ENCODE results near the gene PHPT1. TPM values are rescaled to one million over a fixed set of nuclear protein-coding genes. Genes with fewer than 3 reads are reported as not detected.
A peak's percentile ranks its signal among the peaks of the same experiment; 100 is the strongest.

The PHPT1 gene
- total and polyA plus RNA-seq, 2 of the 13 experiments (the other 11 are each of a cell fraction or from before 2014, with no cell fraction given), result 189 to 192 TPM

DNA sequence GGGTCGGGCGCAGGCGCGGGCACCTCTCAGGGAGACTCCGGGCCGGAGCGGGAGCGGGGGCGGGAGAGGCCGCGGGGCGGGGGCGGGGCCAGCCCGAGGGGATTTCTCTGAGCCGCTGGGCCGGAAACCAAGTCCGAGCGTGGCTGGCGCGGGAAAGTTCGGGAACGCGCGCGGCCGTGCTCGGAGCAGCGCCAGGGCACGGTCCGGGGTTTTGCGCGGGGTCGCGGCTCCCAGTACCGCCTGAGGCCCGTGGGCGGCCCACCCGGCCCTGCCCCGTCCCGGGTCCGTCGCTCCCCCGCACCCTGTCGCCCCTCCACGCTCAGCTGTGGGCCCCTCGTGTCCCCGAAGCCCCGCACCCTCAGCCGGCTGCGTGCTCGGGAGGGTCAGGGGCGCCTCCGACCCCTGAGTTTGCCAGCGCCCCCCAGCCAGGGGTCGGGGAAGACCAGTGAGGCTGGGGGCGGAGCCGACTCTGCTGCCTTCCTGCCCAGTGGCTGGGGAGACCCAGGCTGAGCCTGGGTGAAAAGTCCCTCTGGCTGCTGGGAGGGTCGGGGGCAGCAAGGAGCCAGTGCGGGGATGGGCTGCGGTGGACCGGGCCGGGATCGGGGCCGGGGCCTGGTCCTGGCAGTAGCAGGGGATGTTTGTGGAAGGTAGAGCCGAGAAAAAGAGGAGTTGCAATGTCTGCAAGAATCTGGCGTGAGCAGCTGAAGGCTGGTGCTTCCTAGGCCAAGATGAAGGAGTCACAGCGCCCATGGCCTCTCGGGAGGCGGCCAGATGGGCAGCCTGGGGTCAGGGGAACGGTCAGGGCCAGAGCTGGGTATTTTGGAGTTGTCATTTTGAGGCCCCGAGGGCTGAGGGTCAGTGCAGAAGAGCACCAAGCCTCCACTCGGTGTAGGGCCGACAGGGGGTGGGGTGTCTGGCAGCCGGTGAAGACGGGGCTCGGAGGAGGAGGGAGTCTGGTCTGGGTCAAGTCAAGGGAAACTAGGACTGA, 37.7 kb downstream of the PHPT1 start (continued):
- TF ChIP-seq SMAD1 (CRISPR knock-in tag; IDR thresholded peaks at IDR 0.05; ENCODE audit: borderline replicate concordance, low read depth) (no peak; the same call in 1 of the 2 replicates), ZNF20 (CRISPR knock-in tag; IDR thresholded peaks at IDR 0.05) (no peak), HMG20B (CRISPR knock-in tag; conservative IDR thresholded peaks at IDR 0.05) (no peak), ZNF121 (CRISPR knock-in tag; IDR thresholded peaks at IDR 0.05) (no peak), POLR2AphosphoS2 (IDR thresholded peaks at IDR 0.05; ENCODE audit: low read depth, low read length) (no peak), GTF3A (CRISPR knock-in tag; conservative IDR thresholded peaks at IDR 0.05) (no peak), ZFP36 (IDR thresholded peaks at IDR 0.05; ENCODE audit: borderline replicate concordance, low read depth, low read length, partially characterized antibody) (no peak), TBX3 (IDR thresholded peaks at IDR 0.05; ENCODE audit: borderline replicate concordance) (no peak), ZSCAN20 (CRISPR knock-in tag; IDR thresholded peaks at IDR 0.05; ENCODE audit: borderline replicate concordance) (0 out of 2 replicates have a peak, but pooled peaks have one; percentile 46)
- TF ChIP-seq, protein P1, sequence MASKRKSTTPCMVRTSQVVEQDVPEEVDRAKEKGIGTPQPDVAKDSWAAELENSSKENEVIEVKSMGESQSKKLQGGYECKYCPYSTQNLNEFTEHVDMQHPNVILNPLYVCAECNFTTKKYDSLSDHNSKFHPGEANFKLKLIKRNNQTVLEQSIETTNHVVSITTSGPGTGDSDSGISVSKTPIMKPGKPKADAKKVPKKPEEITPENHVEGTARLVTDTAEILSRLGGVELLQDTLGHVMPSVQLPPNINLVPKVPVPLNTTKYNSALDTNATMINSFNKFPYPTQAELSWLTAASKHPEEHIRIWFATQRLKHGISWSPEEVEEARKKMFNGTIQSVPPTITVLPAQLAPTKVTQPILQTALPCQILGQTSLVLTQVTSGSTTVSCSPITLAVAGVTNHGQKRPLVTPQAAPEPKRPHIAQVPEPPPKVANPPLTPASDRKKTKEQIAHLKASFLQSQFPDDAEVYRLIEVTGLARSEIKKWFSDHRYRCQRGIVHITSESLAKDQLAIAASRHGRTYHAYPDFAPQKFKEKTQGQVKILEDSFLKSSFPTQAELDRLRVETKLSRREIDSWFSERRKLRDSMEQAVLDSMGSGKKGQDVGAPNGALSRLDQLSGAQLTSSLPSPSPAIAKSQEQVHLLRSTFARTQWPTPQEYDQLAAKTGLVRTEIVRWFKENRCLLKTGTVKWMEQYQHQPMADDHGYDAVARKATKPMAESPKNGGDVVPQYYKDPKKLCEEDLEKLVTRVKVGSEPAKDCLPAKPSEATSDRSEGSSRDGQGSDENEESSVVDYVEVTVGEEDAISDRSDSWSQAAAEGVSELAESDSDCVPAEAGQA (IDR thresholded peaks at IDR 0.05; ENCODE audit: low read depth), result no peak
- TF ChIP-seq, protein P1 (CRISPR knock-in tag; IDR thresholded peaks at IDR 0.05; ENCODE audit: borderline replicate concordance), result no peak
- TF ChIP-seq, protein P2, sequence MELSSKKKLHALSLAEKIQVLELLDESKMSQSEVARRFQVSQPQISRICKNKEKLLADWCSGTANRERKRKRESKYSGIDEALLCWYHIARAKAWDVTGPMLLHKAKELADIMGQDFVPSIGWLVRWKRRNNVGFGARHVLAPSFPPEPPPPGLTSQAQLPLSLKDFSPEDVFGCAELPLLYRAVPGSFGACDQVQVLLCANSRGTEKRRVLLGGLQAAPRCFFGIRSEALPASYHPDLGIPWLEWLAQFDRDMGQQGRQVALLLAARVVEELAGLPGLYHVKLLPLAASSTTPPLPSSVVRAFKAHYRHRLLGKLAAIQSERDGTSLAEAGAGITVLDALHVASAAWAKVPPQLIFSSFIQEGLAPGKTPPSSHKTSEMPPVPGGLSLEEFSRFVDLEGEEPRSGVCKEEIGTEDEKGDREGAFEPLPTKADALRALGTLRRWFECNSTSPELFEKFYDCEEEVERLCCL (CRISPR knock-in tag; IDR thresholded peaks at IDR 0.05; ENCODE audit: borderline replicate concordance), result no peak
- TF ChIP-seq, protein P3, sequence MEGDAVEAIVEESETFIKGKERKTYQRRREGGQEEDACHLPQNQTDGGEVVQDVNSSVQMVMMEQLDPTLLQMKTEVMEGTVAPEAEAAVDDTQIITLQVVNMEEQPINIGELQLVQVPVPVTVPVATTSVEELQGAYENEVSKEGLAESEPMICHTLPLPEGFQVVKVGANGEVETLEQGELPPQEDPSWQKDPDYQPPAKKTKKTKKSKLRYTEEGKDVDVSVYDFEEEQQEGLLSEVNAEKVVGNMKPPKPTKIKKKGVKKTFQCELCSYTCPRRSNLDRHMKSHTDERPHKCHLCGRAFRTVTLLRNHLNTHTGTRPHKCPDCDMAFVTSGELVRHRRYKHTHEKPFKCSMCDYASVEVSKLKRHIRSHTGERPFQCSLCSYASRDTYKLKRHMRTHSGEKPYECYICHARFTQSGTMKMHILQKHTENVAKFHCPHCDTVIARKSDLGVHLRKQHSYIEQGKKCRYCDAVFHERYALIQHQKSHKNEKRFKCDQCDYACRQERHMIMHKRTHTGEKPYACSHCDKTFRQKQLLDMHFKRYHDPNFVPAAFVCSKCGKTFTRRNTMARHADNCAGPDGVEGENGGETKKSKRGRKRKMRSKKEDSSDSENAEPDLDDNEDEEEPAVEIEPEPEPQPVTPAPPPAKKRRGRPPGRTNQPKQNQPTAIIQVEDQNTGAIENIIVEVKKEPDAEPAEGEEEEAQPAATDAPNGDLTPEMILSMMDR (CRISPR knock-in tag; IDR thresholded peaks at IDR 0.05), result peak; percentile 35; the same call in 1 of the 2 replicates
- TF ChIP-seq, protein P4, sequence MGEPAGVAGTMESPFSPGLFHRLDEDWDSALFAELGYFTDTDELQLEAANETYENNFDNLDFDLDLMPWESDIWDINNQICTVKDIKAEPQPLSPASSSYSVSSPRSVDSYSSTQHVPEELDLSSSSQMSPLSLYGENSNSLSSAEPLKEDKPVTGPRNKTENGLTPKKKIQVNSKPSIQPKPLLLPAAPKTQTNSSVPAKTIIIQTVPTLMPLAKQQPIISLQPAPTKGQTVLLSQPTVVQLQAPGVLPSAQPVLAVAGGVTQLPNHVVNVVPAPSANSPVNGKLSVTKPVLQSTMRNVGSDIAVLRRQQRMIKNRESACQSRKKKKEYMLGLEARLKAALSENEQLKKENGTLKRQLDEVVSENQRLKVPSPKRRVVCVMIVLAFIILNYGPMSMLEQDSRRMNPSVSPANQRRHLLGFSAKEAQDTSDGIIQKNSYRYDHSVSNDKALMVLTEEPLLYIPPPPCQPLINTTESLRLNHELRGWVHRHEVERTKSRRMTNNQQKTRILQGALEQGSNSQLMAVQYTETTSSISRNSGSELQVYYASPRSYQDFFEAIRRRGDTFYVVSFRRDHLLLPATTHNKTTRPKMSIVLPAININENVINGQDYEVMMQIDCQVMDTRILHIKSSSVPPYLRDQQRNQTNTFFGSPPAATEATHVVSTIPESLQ (CRISPR knock-in tag; conservative IDR thresholded peaks at IDR 0.05), result no peak

Data from HepG2 (cell line).